Thyroid gland (tissue), 4 donors: ENCODE measurements around the gene HYCC1.
"Not testable (repeated sequence)": the region's sequence is repeated elsewhere in the genome, so short reads cannot be mapped to it uniquely, and the experiment has no call there.

Experiments
- CTCF ChIP-seq, 6 experiments: fragments of 200-600 bp in 3 of 6; fragments of 450-650 bp in 3 of 6; sonication (generic) in 3 of 6; IDR thresholded peaks; one replicate each; pipeline ENCODE4 v1.5.1; 2016 to 2019; ENCODE audit warnings: antibody characterized with exemption in 6 of 6, mild to moderate bottlenecking in 2 of 6, inconsistent platforms in 1 of 6, moderate library complexity in 1 of 6
- POLR2A ChIP-seq, 2 donors: fragments of 450-650 bp; IDR thresholded peaks; one replicate each; pipeline ENCODE4 v1.6.1; 2017; ENCODE audit warnings: antibody characterized with exemption in 2 of 2, mild to moderate bottlenecking in 2 of 2, moderate library complexity in 1 of 2

- TF ChIP-seq CTCF, POLR2A (IDR thresholded peaks at IDR 0.05): not testable (repeated sequence)
These were observed 21.8 kb upstream of the HYCC1 start for GRCh38 chr7:23035542-23036371.
